Epithelial cell of proximal tubule (primary cell): ENCODE measurements around the gene AFAP1L2. TPM values are rescaled to one million over a fixed set of nuclear protein-coding genes. Genes with fewer than 3 reads are reported as not detected.

Experiments used
- DNase-seq: peaks from one replicate; pipeline ENCODE4 v3.0.0-alpha.2; 2011; ENCODE audit warnings: low read depth
- H3K4me3 ChIP-seq: 2 replicates; pipeline ENCODE4 v1.5.1; 2011; ENCODE audit warnings: low read depth, mild to moderate bottlenecking, low read length
- total RNA-seq: library from RNA; depleted of rRNA; stranded (reverse); fragments of >200 nt; gene quantifications from 2 replicates; pipeline ENCODE4 v1.2.3, GENCODE V29; 2015
- TF ChIP-seq, protein P1 (sequence below): conservative IDR thresholded peaks from 2 replicates; pipeline ENCODE4 v1.5.1; 2012; ENCODE audit warnings: low read depth, mild to moderate bottlenecking, low read length

Gene AFAP1L2
- total RNA-seq, 1 donor from 2014 or later: 14.2 TPM

DNA sequence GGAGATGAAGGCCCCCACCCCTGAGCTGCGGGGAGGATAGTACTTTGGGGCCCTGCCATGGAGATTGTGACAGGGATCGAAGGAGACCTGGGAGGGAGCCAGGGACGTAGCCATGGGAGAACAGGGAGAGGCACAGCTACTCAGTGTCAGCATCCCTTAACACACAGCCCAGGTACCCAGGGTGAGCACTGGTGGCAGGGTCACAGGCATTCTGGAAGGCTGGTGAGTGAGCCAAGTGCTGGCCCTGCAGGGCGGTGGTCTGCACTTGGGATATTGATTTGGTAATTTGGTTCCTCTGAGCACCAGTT lies 125.5 kb downstream of the AFAP1L2 start:
- no peak for DNase-seq
- TF ChIP-seq, protein P1, sequence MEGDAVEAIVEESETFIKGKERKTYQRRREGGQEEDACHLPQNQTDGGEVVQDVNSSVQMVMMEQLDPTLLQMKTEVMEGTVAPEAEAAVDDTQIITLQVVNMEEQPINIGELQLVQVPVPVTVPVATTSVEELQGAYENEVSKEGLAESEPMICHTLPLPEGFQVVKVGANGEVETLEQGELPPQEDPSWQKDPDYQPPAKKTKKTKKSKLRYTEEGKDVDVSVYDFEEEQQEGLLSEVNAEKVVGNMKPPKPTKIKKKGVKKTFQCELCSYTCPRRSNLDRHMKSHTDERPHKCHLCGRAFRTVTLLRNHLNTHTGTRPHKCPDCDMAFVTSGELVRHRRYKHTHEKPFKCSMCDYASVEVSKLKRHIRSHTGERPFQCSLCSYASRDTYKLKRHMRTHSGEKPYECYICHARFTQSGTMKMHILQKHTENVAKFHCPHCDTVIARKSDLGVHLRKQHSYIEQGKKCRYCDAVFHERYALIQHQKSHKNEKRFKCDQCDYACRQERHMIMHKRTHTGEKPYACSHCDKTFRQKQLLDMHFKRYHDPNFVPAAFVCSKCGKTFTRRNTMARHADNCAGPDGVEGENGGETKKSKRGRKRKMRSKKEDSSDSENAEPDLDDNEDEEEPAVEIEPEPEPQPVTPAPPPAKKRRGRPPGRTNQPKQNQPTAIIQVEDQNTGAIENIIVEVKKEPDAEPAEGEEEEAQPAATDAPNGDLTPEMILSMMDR: no peak
- no peak overlapping the region for H3K4me3 ChIP-seq

DNA sequence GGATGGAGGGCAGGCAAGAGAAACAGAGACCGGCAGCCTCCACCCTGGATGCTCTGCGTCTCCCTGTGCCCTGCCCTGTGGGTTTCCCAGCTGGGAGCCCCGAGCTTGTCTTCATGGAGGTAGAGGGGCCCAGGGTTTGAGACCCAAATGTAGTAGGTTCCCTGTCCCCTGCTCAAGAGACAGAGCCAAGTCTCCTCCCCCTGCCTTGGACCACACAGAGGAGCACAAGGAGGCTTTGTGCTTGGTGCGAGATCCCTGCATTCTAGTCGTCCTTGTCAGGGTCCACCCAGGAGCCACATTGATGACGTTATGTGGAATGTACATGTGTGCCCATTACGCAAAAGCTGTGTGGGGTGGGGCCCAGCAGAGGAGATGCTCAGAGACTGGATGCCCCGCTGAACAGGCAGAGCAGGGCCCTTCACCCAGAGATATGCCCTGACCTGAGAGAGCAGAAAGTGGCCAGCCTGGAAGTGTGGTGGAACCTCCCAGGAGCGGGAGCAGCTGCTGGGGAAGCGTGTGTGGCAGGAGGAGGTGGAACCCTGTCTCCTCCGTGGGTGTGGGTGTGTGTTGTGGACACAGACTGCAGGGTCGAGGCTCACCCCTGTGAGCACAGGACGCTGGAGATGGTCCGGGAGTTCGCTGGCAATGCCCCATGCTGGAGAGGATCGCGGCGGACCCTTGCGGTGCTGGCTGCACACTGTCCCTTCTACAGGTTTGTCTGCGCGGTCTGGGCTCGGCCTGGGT lies 126.0 kb downstream of the AFAP1L2 start:
- H3K4me3 ChIP-seq: no peak overlapping the region
- TF ChIP-seq, protein P1: no peak
- DNase-seq: no peak

DNA sequence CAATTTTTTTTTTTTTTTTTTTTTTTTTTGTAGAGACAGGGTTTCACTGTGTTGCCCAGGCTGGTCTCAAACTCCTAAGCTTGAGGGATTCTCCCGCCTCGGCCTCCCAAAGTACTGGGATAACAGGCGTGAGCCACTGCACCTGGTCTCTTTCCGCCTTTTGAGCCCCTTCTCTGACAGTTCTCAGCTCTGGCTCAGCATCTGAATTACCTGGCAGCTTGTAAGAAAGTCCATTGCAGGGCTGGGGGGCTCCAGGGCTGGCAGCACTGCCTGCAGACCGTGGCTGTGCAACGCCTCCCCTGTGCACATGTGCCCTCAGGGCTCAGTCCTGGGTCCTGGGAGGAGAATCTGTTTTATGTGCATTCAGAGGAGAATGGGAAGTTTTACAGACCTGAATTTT lies 127.6 kb downstream of the AFAP1L2 start:
- no peak for DNase-seq
- TF ChIP-seq, protein P1: no peak
- H3K4me3 ChIP-seq: no peak overlapping the region

- no peak overlapping the region for H3K4me3 ChIP-seq
- no peak for DNase-seq
- TF ChIP-seq, protein P1: no peak
These were observed 128.2 kb downstream of the AFAP1L2 start for GRCh38 chr10:114276066-114276465.

GRCh38 chr10:114274616-114275453 lies 129.5 kb downstream of the AFAP1L2 start:
- H3K4me3 ChIP-seq: no peak overlapping the region
- no peak for DNase-seq
- TF ChIP-seq, protein P1: no peak

DNA sequence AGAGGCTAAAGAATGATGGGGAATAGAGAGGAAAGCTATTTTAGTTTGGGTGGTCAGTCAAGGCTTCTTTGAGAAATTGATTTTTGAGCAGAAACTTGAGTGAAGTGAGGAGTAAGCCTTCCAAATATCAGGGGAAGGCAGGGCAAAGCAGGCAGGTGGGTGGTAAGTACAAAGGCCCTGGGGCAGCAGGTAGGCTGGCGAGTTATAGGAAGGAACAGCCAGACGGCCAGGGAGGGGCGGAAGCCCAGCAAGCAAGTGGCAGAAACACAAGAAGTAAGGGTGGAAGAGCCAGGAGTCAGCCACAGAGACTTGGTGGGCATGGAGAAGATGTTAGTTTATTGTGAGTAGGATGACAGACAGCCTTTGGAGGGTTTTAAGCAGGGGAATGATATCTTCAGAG lies 130.4 kb downstream of the AFAP1L2 start:
- TF ChIP-seq, protein P1: no peak
- DNase-seq: no peak
- no peak overlapping the region for H3K4me3 ChIP-seq
